BJ (cell line): Measurements from ENCODE around the gene SLIRP. TPM values are rescaled to one million over a fixed set of nuclear protein-coding genes. Genes with fewer than 3 reads are reported as not detected.

Source experiments
- CTCF ChIA-PET: fragments of 350-600 bp; formaldehyde crosslinking; extraction: SDS; loops from one replicate; lab custom pipeline; 2021; ENCODE audit warnings: antibody characterized with exemption, inconsistent platforms; lab: Yijun Ruan, JAX
- POLR2A ChIA-PET: fragments of 300-600 bp; sonication (Branson Sonifier 250); formaldehyde crosslinking; extraction: SDS; loops from one replicate; lab custom pipeline; 2021; ENCODE audit warnings: antibody characterized with exemption; lab: Charles Lee
- DNase-seq: peaks from one replicate; pipeline ENCODE4 v3.0.0-alpha.2; 2011; ENCODE audit warnings: low read depth
- H3K27me3 ChIP-seq: 2 replicates; pipeline ENCODE4 v1.6.0; 2011; ENCODE audit warnings: low read length; ENCODE audit not compliant: control insufficient read depth, insufficient read depth
- H3K36me3 ChIP-seq: 2 replicates; pipeline ENCODE4 v1.5.1; 2011; ENCODE audit warnings: low read length; ENCODE audit not compliant: control insufficient read depth, insufficient read depth
- H3K4me3 ChIP-seq: 2 replicates; pipeline ENCODE4 v1.5.1; 2011; ENCODE audit warnings: low read depth, mild to moderate bottlenecking, control low read depth, low read length
- polyA plus RNA-seq: library from polyadenylated mRNA; depleted of rRNA; stranded (reverse); fragments of >200 nt; gene quantifications from 2 replicates; pipeline ENCODE4 v1.2.3, GENCODE V29; 2011
- TF ChIP-seq, protein P1 (sequence below): IDR thresholded peaks from 2 replicates; pipeline ENCODE4 v1.5.1; 2011; ENCODE audit warnings: low read depth, mild to moderate bottlenecking, control low read depth, inconsistent platforms, low read length, moderate library complexity; ENCODE audit not compliant: insufficient read depth

Gene SLIRP
- polyA plus RNA-seq, 1 experiment: 162 TPM

DNA sequence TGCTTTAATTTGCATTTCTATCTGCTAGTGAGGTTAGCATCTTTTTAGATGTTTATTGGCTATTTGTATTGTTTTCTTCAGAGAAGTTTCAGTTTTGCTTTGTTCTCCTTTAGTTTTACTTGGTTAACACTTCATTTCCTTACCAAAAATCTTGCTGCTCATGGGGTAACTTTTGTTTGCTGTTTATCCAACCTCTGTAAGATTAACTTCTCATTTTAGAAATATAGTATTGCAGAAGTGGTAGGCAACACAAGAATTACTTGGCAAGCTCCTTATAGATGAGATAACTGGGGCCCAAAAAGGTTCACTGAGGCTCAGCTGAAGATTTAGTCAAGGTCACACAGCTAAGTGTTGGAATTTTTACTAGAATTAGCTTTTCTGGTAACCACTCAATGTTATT lies 40.6 kb upstream of the SLIRP start:
- H3K27me3 ChIP-seq: no peaks in the 10 kb centered on the region
- POLR2A ChIA-PET: no interaction called here
- no peak overlapping the region for H3K4me3 ChIP-seq
- DNase-seq: no peak
- TF ChIP-seq, protein P1, sequence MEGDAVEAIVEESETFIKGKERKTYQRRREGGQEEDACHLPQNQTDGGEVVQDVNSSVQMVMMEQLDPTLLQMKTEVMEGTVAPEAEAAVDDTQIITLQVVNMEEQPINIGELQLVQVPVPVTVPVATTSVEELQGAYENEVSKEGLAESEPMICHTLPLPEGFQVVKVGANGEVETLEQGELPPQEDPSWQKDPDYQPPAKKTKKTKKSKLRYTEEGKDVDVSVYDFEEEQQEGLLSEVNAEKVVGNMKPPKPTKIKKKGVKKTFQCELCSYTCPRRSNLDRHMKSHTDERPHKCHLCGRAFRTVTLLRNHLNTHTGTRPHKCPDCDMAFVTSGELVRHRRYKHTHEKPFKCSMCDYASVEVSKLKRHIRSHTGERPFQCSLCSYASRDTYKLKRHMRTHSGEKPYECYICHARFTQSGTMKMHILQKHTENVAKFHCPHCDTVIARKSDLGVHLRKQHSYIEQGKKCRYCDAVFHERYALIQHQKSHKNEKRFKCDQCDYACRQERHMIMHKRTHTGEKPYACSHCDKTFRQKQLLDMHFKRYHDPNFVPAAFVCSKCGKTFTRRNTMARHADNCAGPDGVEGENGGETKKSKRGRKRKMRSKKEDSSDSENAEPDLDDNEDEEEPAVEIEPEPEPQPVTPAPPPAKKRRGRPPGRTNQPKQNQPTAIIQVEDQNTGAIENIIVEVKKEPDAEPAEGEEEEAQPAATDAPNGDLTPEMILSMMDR: no peak
- H3K36me3 ChIP-seq: no peaks in the 10 kb centered on the region
- CTCF ChIA-PET: no interaction called here

DNA sequence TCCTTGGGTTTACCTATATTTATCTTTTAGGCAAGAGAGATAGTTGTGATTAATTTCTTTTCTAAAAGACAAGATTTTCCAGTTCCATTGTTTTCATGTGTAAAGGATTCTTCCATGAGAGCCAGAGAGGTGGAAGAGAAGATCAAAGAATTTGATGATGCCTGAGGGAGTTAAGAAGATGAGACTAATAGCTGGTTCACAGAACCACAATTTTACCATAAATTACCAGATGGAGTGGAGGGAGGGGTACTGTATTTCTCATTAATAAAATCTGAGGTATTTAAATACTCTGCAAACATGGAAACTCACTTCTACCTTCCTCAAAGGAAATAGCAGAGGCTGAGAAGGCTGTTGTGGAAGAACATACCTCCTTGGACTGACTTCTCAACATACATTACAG lies 34.7 kb upstream of the SLIRP start:
- no peak for DNase-seq
- Histone ChIP-seq H3K4me3 (no peak overlapping the region), H3K27me3 (no peaks in the 10 kb centered on the region), H3K36me3 (peaks cover 8% of the 10 kb centered on the region)
- TF ChIP-seq, protein P1: no peak
- CTCF ChIA-PET: no interaction called here
- POLR2A ChIA-PET: no interaction called here

GRCh38 chr14:77674931-77675330 lies 33.0 kb upstream of the SLIRP start:
- H3K36me3 ChIP-seq: peaks cover 8% of the 10 kb centered on the region
- no peak overlapping the region for H3K4me3 ChIP-seq
- H3K27me3 ChIP-seq: no peaks in the 10 kb centered on the region
- POLR2A ChIA-PET: no interaction called here
- CTCF ChIA-PET: no interaction called here
- TF ChIP-seq, protein P1: no peak
- DNase-seq: no peak

- H3K36me3 ChIP-seq: no peaks in the 10 kb centered on the region
- H3K4me3 ChIP-seq: no peak overlapping the region
- TF ChIP-seq, protein P1: no peak
- DNase-seq: no peak
- POLR2A ChIA-PET: no interaction called here
- CTCF ChIA-PET: interaction anchor here (0.7 to 1.1 kb wide), 2 partner anchors 26 to 32 kb away, joined by 3 read pairs; no protein-coding TSS in a partner anchor
- no peaks in the 10 kb centered on the region for H3K27me3 ChIP-seq
Measured at GRCh38 chr14:77681196-77682157, 26.4 kb upstream of the SLIRP start.

- ChIA-PET POLR2A (interaction anchor here (0.6 kb wide), 1 partner anchor 54 kb away, joined by 3 read pairs; no protein-coding TSS in a partner anchor), CTCF (interaction anchor here (0.7 kb wide), 1 partner anchor 33 kb away, joined by 3 read pairs; no protein-coding TSS in a partner anchor)
- DNase-seq: no peak
- Histone ChIP-seq H3K4me3 (no peak overlapping the region), H3K27me3 (no peaks in the 10 kb centered on the region), H3K36me3 (no peaks in the 10 kb centered on the region)
- TF ChIP-seq, protein P1: no peak
Measured at GRCh38 chr14:77682158-77682553, 25.7 kb upstream of the SLIRP start.
